Mucosa of rectum (tissue), 2 donors: ENCODE data around the gene NT5M.
"Not testable (repeated sequence)": the region's sequence is repeated elsewhere in the genome, so short reads cannot be mapped to it uniquely, and the experiment has no call there.

ENCODE experiments used
- H3K27ac ChIP-seq, 2 donors: one replicate each; pipeline ENCODE4 v1.7.0; 2013; ENCODE audit warnings: inconsistent platforms in 2 of 2, low read depth in 2 of 2, low read length in 2 of 2
- H3K27me3 ChIP-seq, 2 donors: one replicate each; pipeline ENCODE4 v1.7.0; 2013; ENCODE audit warnings: low read length in 2 of 2; ENCODE audit not compliant: control insufficient read depth in 2 of 2, insufficient read depth in 2 of 2
- H3K36me3 ChIP-seq, 2 donors: one replicate each; pipeline ENCODE4 v1.7.0; 2013; ENCODE audit warnings: low read length in 2 of 2; ENCODE audit not compliant: control insufficient read depth in 2 of 2, insufficient read depth in 2 of 2
- H3K4me1 ChIP-seq, 2 donors: one replicate each; pipeline ENCODE4 v1.7.0; 2013; ENCODE audit warnings: low read length in 2 of 2, mild to moderate bottlenecking in 1 of 2; ENCODE audit not compliant: control insufficient read depth in 2 of 2, insufficient read depth in 2 of 2
- H3K4me3 ChIP-seq, 2 donors: one replicate each; pipeline ENCODE4 v1.7.0; 2013; ENCODE audit warnings: low read length in 2 of 2
- H3K9ac ChIP-seq, 2 donors: one replicate each; pipeline ENCODE4 v1.7.0; 2013; ENCODE audit warnings: low read length in 2 of 2, low read depth in 1 of 2, mild to moderate bottlenecking in 1 of 2
- H3K9me3 ChIP-seq, 2 donors: one replicate each; pipeline ENCODE4 v1.7.0; 2013; ENCODE audit warnings: low read length in 2 of 2; ENCODE audit not compliant: control insufficient read depth in 2 of 2
- donor health status: healthy.
- donor health status: Normal muscosa, but diverticular disease.

The NT5M gene

GRCh38 chr17:17301659-17302058 lies 1.5 kb upstream of the NT5M start:
- H3K27me3 ChIP-seq, H3K27ac ChIP-seq, H3K9me3 ChIP-seq, H3K9ac ChIP-seq, H3K36me3 ChIP-seq, H3K4me3 ChIP-seq: not testable (repeated sequence)
- peaks cover 8 to 12% of the 10 kb centered on the region in 2 donors for H3K4me1 ChIP-seq

DNA sequence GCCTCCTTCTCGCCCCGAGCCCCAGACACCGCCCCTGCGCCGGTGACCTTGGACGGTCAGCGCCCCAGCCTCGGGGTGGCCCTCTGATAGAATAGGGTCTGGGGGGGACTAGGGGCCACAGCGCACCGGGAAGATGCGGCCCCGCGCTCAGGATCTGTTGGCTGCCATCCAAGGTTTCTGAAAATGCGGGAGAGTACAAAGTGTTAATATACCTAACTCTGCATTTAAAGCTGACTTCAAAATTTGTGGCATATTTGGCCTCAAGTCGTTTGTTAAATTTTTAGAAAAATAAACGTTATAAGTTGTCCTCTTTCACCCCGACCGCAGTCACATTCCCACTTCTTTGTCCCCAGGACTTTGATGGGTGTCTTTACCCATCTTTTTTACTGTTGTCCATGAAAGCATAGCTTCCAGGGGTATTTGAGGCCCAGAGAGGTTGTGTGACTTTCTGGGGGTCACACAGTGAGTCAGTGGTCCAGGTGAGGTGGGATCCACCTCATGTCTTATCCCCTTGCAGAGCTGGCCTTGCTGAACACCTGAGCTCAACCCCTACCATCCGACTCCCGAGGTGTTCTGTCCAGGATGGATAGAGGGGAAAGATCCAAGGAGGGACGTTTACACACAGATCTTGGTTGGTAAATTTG lies 796 bp downstream of the NT5M start:
- H3K36me3 ChIP-seq = no peaks in the 10 kb centered on the region
- H3K9me3 ChIP-seq = no peaks in the 10 kb centered on the region
- peak overlapping the region in 1 of 2 donors; percentile 58 for H3K9ac ChIP-seq
- peaks cover 8 to 12% of the 10 kb centered on the region in 2 donors for H3K4me1 ChIP-seq
- H3K4me3 ChIP-seq = peak overlapping the region; percentile 54 to 80
- no peaks in the 10 kb centered on the region for H3K27me3 ChIP-seq
- no peak overlapping the region for H3K27ac ChIP-seq

- Histone ChIP-seq H3K36me3 (no peaks in the 10 kb centered on the region), H3K27me3 (no peaks in the 10 kb centered on the region), H3K27ac (peak overlapping the region in 1 of 2 donors; percentile 38), H3K9ac (no peak overlapping the region), H3K4me3 (peak overlapping the region in 1 of 2 donors; percentile 7), H3K4me1 (peaks cover 8 to 12% of the 10 kb centered on the region in 2 donors), H3K9me3 (no peaks in the 10 kb centered on the region)
Observed at GRCh38 chr17:17304521-17304985, 1.4 kb downstream of the NT5M start.

DNA sequence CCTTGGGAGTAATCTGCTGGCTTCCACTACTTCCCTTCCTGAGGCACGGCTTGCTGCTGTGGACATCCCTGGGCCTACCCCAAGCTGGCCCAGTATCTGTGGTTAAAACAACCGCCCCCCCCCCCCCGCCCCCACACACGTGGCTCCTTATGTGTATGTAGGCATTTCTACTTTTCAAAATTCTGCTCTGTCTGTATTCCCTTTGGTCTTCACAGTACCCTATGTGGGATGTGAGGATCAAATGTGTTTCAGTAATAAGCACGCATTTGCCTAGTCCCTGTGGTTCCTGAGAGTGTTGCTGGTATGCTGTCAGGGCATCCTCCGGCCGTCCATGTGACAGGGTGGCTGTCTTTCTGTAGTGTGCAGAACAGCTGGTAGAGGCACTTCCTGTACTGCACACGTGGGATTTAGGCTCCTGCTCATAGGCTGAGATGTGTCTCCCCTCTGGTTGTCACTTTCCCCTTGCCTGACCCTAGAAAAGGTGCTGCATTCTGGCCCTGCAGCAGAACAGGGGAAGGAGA lies 2.2 kb downstream of the NT5M start:
- Histone ChIP-seq H3K27ac (peak overlapping the region in 1 of 2 donors; percentile 38), H3K9ac (no peak overlapping the region), H3K36me3 (no peaks in the 10 kb centered on the region), H3K27me3 (no peaks in the 10 kb centered on the region), H3K9me3 (no peaks in the 10 kb centered on the region), H3K4me3 (peak overlapping the region in 1 of 2 donors; percentile 7), H3K4me1 (peaks cover 8 to 12% of the 10 kb centered on the region in 2 donors)

DNA sequence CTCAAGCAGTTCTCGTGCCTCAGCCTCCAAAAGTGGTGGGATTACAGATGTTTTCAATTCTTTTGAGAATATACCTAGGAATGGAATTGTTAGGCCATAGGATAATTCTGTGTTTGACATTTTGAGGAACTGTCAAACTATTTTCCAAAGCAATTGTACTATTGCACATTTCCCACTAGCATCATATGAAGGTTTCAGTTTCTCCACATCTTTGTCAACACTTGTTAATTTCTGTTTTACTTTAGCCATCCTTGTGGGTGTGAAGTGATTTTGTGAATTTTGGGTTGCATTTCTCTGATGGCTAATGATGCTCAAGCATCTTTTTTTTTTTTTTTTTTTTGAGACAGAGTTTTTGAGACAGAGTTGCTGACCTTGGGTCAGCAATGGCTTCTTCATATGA lies 6.2 kb downstream of the NT5M start:
- H3K9ac ChIP-seq = no peak overlapping the region
- H3K9me3 ChIP-seq = no peaks in the 10 kb centered on the region
- no peak overlapping the region for H3K27ac ChIP-seq
- no peaks in the 10 kb centered on the region for H3K4me1 ChIP-seq
- no peak overlapping the region for H3K4me3 ChIP-seq
- no peaks in the 10 kb centered on the region for H3K27me3 ChIP-seq
- H3K36me3 ChIP-seq = no peaks in the 10 kb centered on the region

DNA sequence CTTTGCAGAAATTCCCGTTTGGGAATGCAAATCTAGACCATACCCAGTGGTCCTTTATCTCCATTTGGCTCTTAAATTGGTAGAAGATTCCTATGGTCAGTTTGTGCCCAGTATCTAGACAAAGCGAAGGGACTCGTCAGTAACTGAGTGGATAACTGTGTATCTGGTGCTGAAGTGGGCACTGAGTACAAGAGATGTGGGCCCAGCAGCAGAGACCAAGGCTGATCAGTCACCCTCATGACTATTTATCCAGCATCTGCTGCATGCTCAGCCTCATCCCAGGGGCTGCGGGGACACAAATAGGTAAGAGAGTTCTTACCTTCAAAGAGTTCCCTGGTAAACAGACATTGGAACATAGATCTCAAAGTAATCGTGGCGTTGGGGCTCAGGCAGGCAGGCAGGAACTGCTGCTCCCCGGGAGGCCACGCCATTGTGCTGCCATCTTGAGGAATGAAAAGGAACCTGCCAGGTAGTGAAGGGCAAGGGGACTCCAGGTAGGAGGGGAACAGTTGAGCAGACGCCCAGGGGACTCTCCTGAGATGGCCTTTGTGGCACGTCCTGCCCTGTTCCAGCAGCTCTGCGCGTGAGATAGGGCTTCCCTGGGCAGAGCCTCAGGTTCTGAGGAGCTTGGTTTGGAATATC lies 10.3 kb downstream of the NT5M start:
- Histone ChIP-seq H3K9me3 (no peaks in the 10 kb centered on the region), H3K4me1 (no peaks in the 10 kb centered on the region), H3K4me3 (no peak overlapping the region), H3K27ac (no peak overlapping the region), H3K36me3 (no peaks in the 10 kb centered on the region), H3K27me3 (no peaks in the 10 kb centered on the region), H3K9ac (no peak overlapping the region)

DNA sequence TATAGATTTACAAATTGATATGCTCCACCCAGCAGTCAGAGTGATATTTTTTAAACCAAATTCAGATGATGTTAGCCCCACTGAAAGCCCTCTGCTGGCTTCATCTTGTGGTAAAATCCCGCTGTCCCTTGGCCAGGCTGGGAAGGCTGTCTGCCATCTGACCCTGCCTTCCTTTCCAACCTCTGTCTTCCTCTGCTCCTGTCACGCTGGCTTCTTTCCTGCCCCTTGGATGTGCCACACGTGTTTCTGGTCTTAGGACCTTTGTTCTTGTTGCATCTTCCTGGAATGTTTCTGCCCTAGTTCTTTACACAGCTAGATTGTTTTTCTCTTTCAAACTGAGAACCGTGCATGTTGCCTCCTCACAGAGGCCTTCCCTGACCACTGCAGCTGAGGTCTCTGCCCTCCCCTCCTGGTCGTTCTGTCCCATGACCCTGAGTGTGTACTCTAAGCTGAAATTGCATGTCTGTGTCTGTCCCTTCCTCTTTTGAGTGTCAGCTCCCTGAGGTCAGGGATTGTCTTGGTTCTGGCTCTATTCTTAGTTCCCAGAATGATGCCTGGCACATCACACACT lies 11.4 kb downstream of the NT5M start:
- H3K9ac ChIP-seq = no peak overlapping the region
- no peaks in the 10 kb centered on the region for H3K36me3 ChIP-seq
- H3K4me1 ChIP-seq = no peaks in the 10 kb centered on the region
- H3K27ac ChIP-seq = peak overlapping the region in 1 of 2 donors; percentile 43
- no peaks in the 10 kb centered on the region for H3K9me3 ChIP-seq
- no peaks in the 10 kb centered on the region for H3K27me3 ChIP-seq
- H3K4me3 ChIP-seq = no peak overlapping the region

DNA sequence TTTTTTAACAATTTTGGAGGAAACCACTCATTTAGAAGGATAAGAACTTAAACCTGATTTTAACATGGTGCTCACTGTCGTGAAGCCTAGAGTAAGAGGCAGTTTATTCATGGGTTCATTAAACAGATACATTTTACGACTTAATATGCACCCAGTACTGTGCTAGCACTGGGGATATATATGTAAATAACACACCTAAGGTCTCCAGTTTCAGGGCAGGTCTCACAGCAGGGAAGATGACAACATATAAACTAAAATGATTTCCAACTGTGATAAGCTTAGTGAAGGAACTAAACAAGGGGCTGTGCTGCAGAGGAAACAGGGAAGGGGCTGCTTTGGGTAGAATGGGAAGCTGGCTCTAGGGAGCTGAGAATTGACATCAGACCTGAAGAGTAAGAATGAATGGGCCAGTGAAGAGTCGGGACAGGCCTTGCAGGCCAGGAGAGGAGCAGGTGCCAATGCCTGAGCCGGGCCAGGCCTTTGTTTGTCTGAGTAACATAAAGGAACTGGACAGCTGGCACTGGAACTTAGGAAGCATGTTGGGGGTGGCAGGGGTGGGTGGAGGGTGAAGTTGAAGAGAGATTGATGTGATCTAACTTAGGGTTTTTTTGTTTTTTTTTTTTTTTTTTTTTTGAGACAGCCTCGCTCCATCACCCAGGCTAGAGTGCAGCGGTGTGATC lies 12.1 kb downstream of the NT5M start:
- Histone ChIP-seq H3K27ac (peak overlapping the region in 1 of 2 donors; percentile 43), H3K9me3 (no peaks in the 10 kb centered on the region)

DNA sequence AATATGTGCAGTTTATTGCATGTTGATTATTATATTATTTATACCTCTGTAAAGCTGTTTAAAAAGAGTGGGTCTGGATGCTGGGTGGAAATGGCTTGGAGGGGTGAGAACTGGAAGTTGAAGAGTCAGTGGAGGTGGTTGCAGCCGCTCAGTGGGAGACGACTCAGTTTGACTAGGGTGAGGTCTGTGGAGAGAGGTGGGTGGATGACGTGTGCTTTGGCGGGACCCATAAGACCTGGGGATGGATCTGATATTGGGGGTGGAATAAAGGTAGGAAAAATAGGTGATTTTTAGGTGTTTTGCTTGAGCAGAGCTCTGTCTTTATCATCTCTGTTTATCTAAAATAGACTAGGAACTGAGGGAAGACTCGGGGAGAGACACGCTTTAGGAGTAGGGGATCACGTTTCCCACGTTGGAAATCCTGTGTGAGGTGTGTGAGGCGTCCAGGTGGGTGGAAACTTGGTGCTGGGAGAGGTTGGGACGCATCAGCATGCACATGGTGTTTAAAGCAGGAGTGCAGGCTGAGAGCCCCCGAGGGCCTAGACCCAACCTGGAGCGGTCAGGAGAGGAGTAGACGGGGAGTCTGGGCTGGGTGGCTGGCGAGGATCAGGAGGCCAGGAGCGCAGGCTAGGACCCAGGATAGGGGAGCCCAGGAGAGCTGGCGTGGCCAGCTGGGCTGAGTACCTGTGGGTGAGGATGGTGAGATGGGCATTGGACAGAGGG lies 17.2 kb downstream of the NT5M start:
- H3K9ac ChIP-seq = no peak overlapping the region
- H3K9me3 ChIP-seq = no peaks in the 10 kb centered on the region
- no peaks in the 10 kb centered on the region for H3K4me1 ChIP-seq
- no peaks in the 10 kb centered on the region for H3K36me3 ChIP-seq
- H3K27me3 ChIP-seq = no peaks in the 10 kb centered on the region
- H3K27ac ChIP-seq = no peak overlapping the region
- H3K4me3 ChIP-seq = no peak overlapping the region

More for the DNA sequence above, 12.1 kb downstream of the NT5M start:
- Histone ChIP-seq H3K36me3 (no peaks in the 10 kb centered on the region), H3K4me3 (no peak overlapping the region), H3K27me3 (no peaks in the 10 kb centered on the region), H3K9ac (no peak overlapping the region), H3K4me1 (no peaks in the 10 kb centered on the region)
